WERI-Rb-1 (cell line): ENCODE measurements around the gene LSAMP.
"Not testable (repeated sequence)": the region's sequence is repeated elsewhere in the genome, so short reads cannot be mapped to it uniquely, and the experiment has no call there.

Experiments
- DNase-seq: peaks from one replicate; pipeline ENCODE4 v3.0.0-alpha.2; 2020
- H3K27ac ChIP-seq: fragments of 250-450 bp; sonication (Bioruptor Pico); 2 replicates; pipeline ENCODE4 v1.5.1; 2020; ENCODE audit warnings: mild to moderate bottlenecking, moderate library complexity
- H3K27me3 ChIP-seq: fragments of 250-450 bp; sonication (Bioruptor Pico); 2 replicates; pipeline ENCODE4 v1.5.1; 2021; ENCODE audit warnings: mild to moderate bottlenecking, low read depth, moderate library complexity; ENCODE audit not compliant: insufficient read depth, severe bottlenecking
- H3K36me3 ChIP-seq: fragments of 250-450 bp; sonication (Bioruptor Pico); 2 replicates; pipeline ENCODE4 v1.5.1; 2020; ENCODE audit warnings: mild to moderate bottlenecking, moderate library complexity
- H3K4me3 ChIP-seq: 2 replicates; pipeline ENCODE4 v1.5.1; 2011; ENCODE audit warnings: low read depth, mild to moderate bottlenecking, control low read depth, low read length
- H3K9me3 ChIP-seq: fragments of 250-450 bp; sonication (Bioruptor Pico); 2 replicates; pipeline ENCODE4 v1.5.1; 2021; ENCODE audit warnings: mild to moderate bottlenecking, moderate library complexity; ENCODE audit not compliant: severe bottlenecking
- TF ChIP-seq, protein P1 (sequence below): IDR thresholded peaks from 2 replicates; pipeline ENCODE4 v1.5.1; 2011; ENCODE audit warnings: low read depth, mild to moderate bottlenecking, control low read depth, inconsistent platforms, low read length

The LSAMP gene

DNA sequence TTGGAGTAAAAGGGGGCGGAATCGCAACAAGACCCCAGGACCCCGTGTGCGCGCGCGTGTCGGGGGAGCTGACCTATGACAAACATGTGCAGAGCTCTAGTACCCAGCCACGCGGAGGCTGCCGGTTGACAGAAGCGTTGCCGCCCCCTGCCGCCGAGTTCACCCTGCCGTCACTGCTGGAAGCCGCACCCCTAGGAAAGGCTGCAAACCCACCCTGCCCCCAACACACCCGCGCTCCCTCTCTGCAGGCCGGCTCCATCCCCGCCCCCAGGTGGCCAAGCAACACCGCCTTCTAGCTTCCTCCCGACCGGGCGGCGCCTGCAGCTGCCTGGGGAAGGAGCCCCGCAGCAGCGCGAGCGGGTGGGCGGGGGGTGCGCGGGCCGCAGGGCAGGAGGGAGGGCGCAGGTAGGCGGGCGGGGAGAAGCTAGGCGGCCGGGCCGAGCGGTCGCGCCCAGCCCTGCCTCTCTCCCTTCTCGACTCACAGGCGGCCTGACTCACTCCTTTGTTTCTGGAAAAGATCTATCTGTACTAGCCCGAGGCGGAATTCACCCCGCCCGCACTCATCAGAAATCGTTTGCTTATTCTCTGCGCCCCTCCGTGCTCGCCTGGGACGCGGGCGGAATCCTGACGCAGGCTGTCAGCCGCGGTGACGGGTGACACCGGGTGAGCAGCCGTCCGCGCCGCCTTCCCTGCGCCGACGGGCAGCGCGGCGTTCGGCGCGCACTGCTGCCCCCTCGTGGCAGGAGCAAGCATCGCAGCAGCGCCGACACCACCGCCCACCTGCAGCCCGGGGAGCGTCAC lies 661.1 kb downstream of the LSAMP start:
- peak; percentile 97 for DNase-seq
- H3K4me3 ChIP-seq, result peak overlapping the region; percentile 66
- TF ChIP-seq, protein P1, sequence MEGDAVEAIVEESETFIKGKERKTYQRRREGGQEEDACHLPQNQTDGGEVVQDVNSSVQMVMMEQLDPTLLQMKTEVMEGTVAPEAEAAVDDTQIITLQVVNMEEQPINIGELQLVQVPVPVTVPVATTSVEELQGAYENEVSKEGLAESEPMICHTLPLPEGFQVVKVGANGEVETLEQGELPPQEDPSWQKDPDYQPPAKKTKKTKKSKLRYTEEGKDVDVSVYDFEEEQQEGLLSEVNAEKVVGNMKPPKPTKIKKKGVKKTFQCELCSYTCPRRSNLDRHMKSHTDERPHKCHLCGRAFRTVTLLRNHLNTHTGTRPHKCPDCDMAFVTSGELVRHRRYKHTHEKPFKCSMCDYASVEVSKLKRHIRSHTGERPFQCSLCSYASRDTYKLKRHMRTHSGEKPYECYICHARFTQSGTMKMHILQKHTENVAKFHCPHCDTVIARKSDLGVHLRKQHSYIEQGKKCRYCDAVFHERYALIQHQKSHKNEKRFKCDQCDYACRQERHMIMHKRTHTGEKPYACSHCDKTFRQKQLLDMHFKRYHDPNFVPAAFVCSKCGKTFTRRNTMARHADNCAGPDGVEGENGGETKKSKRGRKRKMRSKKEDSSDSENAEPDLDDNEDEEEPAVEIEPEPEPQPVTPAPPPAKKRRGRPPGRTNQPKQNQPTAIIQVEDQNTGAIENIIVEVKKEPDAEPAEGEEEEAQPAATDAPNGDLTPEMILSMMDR, result peak; percentile 90
- H3K9me3 ChIP-seq, result no peaks in the 10 kb centered on the region
- no peaks in the 10 kb centered on the region for H3K36me3 ChIP-seq
- H3K27ac ChIP-seq, result peak overlapping the region; percentile 75
- no peaks in the 10 kb centered on the region for H3K27me3 ChIP-seq

DNA sequence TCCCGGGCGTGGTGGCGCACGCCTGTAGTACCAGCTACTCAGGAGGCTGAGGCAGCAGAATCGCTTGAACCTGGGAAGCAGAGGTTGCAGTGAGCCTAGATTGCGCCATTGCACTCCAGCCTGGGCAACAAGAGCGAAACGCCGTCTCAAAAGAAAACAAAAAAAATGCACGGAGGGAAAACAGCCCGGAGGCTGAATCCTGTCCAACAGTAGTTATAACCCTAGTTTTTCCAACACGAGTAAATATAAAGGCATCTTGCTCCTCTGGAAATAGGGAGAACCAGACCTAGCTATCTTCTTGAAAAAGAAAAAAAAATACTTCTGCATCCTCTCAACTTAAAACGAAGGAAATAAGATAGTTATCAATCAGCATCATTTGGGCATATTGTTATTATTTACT lies 661.9 kb downstream of the LSAMP start:
- DNase-seq, H3K36me3 ChIP-seq, H3K9me3 ChIP-seq, H3K27me3 ChIP-seq: not testable (repeated sequence)
- peak overlapping the region; percentile 75 for H3K27ac ChIP-seq
- peak overlapping the region; percentile 66 for H3K4me3 ChIP-seq

GRCh38 chr3:115779011-115779410 lies 666.3 kb downstream of the LSAMP start:
- DNase-seq, result no peak
- Histone ChIP-seq H3K9me3 (no peaks in the 10 kb centered on the region), H3K36me3 (no peaks in the 10 kb centered on the region), H3K27me3 (no peaks in the 10 kb centered on the region), H3K27ac (no peak overlapping the region), H3K4me3 (no peak overlapping the region)
- TF ChIP-seq, protein P1, result no peak

GRCh38 chr3:115772951-115773350 lies 672.3 kb downstream of the LSAMP start:
- DNase-seq, result no peak
- no peak overlapping the region for H3K4me3 ChIP-seq
- H3K27ac ChIP-seq, result no peak overlapping the region
- TF ChIP-seq, protein P1, result no peak
- no peaks in the 10 kb centered on the region for H3K9me3 ChIP-seq
- H3K27me3 ChIP-seq, result no peaks in the 10 kb centered on the region
- H3K36me3 ChIP-seq, result no peaks in the 10 kb centered on the region

DNA sequence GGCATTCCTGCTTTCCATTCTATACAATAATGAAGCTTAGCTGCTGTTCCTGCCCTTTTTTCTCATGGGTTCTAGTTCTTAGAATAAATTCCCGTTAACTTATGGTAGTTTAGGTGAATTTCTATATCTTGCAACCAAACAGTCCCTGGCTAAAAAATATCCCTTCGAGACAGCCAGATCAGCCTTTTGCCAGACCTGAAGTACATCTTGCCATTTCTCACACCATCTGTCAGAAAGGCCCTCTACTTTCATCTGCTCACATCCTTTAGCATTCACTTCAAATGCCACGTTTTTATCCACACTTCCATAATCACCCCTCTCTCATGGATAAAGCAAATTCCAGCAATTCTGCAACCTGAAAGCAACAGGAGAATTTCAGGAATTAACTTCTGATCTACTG lies 676.6 kb downstream of the LSAMP start:
- no peak overlapping the region for H3K27ac ChIP-seq
- H3K4me3 ChIP-seq, result no peak overlapping the region
- H3K27me3 ChIP-seq, result no peaks in the 10 kb centered on the region
- no peak for DNase-seq
- no peaks in the 10 kb centered on the region for H3K9me3 ChIP-seq
- TF ChIP-seq, protein P1, result no peak
- H3K36me3 ChIP-seq, result no peaks in the 10 kb centered on the region

DNA sequence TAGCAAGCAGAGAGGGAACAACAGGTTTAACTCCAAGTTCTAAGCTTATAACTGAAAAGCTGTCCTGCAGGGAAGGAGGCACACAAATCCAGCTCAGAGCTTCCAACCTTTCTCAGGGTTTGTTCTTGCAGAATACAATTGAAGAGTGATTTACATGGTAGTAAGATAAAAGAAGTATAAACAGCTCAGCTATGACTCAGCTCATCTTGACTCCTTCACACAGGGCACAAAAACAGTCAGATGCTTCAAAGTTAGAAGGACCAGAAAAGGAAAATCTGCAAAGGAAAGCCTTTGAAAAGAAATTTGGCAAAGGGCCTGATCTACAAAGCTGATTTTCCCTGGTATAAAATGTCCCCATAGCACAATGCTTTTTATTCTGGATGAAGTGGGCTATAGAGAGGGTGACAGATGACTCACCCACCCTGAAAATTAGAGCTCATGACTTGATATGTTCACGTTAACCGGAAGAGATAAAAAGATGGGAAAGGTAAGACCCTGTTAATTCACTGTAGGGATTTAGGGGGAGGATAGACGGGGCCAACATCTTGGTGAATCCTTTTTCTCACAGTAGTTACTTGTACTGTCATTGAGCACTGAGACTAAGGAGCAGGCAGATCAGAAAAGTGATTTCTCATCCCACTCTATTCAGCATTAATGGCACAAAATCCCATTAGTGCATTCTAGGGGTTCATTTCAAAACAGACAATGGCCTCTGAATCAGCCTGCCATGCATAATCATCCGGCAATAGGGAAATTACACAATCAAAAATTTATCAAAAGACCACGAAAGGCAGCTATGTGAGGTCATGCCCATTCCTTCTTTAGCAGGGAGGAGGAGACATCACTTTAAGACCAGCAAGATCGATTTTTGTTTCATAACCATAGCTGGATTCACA lies 678.5 kb downstream of the LSAMP start:
- Histone ChIP-seq H3K9me3 (no peaks in the 10 kb centered on the region), H3K27ac (no peak overlapping the region), H3K27me3 (no peaks in the 10 kb centered on the region), H3K4me3 (no peak overlapping the region), H3K36me3 (no peaks in the 10 kb centered on the region)
- no peak for DNase-seq
- TF ChIP-seq, protein P1, result no peak
